Transverse colon (tissue), 3 donors: Measurements from ENCODE around the gene ONECUT3.

Source experiments
- CTCF ChIP-seq, 5 experiments: fragments of 200-600 bp in 3 of 5; fragments of 450-650 bp in 2 of 5; sonication (generic) in 3 of 5; IDR thresholded peaks; 1 replicate in 2 of 5; 2 replicates in 3 of 5; pipeline ENCODE4 v1.5.1; 2016 to 2017; ENCODE audit warnings: antibody characterized with exemption in 5 of 5, inconsistent platforms in 3 of 5, mild to moderate bottlenecking in 2 of 5, moderate library complexity in 1 of 5
- POLR2A ChIP-seq: fragments of 450-650 bp; IDR thresholded peaks from one replicate; pipeline ENCODE4 v1.6.1; 2016; ENCODE audit warnings: antibody characterized with exemption, mild to moderate bottlenecking, moderate library complexity

GRCh38 chr19:1773184-1773583, 19.9 kb downstream of the ONECUT3 start:
- TF ChIP-seq CTCF (IDR thresholded peaks at IDR 0.05) (no peak), POLR2A (no peak)
